Adrenal gland (tissue), 12 donors: ENCODE measurements around the gene C11orf68. TPM values are rescaled to one million over a fixed set of nuclear protein-coding genes. Genes with fewer than 3 reads are reported as not detected.

Experiments
- DNase-seq, 7 donors: peaks; one replicate each; pipeline ENCODE4 v3.0.0-alpha.2; 2019 to 2020
- H3K27ac ChIP-seq, 5 donors: fragments of 200-600 bp; sonication (generic) in 4 of 5; 1 replicate in 3 of 5; 2 replicates in 2 of 5; pipeline versions ENCODE4 v1.5.1 to v1.8.0; 2016 to 2020; ENCODE audit warnings: mild to moderate bottlenecking in 1 of 5
- H3K27me3 ChIP-seq: fragments of 200-600 bp; 2 replicates; pipeline ENCODE4 v1.8.0; 2021
- H3K36me3 ChIP-seq, 2 donors: fragments of 200-600 bp; replicated peaks in 1 of 2; 1 replicate in 1 of 2; 2 replicates in 1 of 2; pipeline versions ENCODE4 v1.5.1 to v1.8.0; 2018 to 2022
- H3K4me1 ChIP-seq, 2 donors: fragments of 200-600 bp; replicated peaks in 1 of 2; 1 replicate in 1 of 2; 2 replicates in 1 of 2; pipeline versions ENCODE4 v1.5.1 to v1.8.0; 2018 to 2021
- H3K4me3 ChIP-seq, 4 donors: fragments of 200-600 bp; sonication (generic) in 3 of 4; one replicate each; pipeline ENCODE4 v1.5.1; 2016 to 2018
- H3K9me3 ChIP-seq, 3 donors: fragments of 200-600 bp; sonication (generic) in 1 of 3; replicated peaks in 1 of 3; 1 replicate in 2 of 3; 2 replicates in 1 of 3; pipeline versions ENCODE4 v1.5.1 to v1.8.0; 2016 to 2021
- CTCF ChIP-seq, 6 experiments: fragments of 450-650 bp in 4 of 6; fragments of 200-600 bp in 2 of 6; sonication (generic) in 1 of 6; IDR thresholded peaks; 1 replicate in 5 of 6; 2 replicates in 1 of 6; pipeline versions ENCODE4 v1.5.1 to v1.8.0; 2016 to 2021; ENCODE audit warnings: antibody characterized with exemption in 6 of 6, mild to moderate bottlenecking in 2 of 6, moderate library complexity in 1 of 6
- POLR2A ChIP-seq, 2 donors: fragments of 450-650 bp; IDR thresholded peaks; one replicate each; pipeline ENCODE4 v1.6.1; 2017; ENCODE audit warnings: antibody characterized with exemption in 2 of 2, mild to moderate bottlenecking in 2 of 2, moderate library complexity in 1 of 2
- WGBS, 4 donors: extraction: QIAGEN DNeasy Blood & Tissue Kit in 2 of 4; methylation state at CpG; one replicate each; pipeline versions ENCODE4 v1.1.5 to v1.1.7; 2013 to 2017; 5-methylcytosine and 5-hydroxymethylcytosine counted together
- intact Hi-C, 2 donors: fragments of 100-400 bp; cut with DNase I; formaldehyde crosslinking; loops; one replicate each; pipeline versions ENCODE4 v1.14.1 to v1.15.0; 2022 to 2023
- polyA plus RNA-seq, 3 donors: library from polyadenylated mRNA; stranded (reverse); fragments of 200-250 nt in 2 of 3; fragments of 350-450 nt in 1 of 3; fragmentation: Illumina TruSeq in 1 of 3; extraction: RNeasy Lipid Tissue Mini Kit (QIAGEN cat#74804) in 1 of 3; gene quantifications; one replicate each; pipeline ENCODE4 v1.2.3, GENCODE V29; 2013 to 2014
- total RNA-seq, 9 donors: library from RNA; depleted of rRNA in 4 of 9; stranded (reverse); fragments of >200 nt in 4 of 9; fragments of 120-200 nt in 1 of 9; fragmentation: NEBNext Ultra II Directional in 1 of 9; extraction: Animal tissue kit (Norgen Biotek cat#: 25700) in 1 of 9; gene quantifications; one replicate each; pipeline versions ENCODE4 v1.1.0 to v1.2.4, GENCODE V29; 2013 to 2023
- donor health status: healthy with polysubstance abuse.
- donor health status: Bipolar disorder and iron deficiency.
- donor health status: DM: yes; HTN: yes; CAD: no.
- donor health status: DM: no; HTN: no; CAD: no.
- donor health status: DM: no; HTN: no; CAD: no.
- donor health status: DM: yes; HTN: yes; CAD: no.

Gene C11orf68
- total and polyA plus RNA-seq, 12 donors: 11.5 to 51.9 (median 26.9) TPM

- 81 to 84% (median 82%) methylated on average over 11 to 14 of the region's 14 CpGs for WGBS, 4 donors
- peak in 2 of 7 donors; percentile 26 to 47 for DNase-seq
- intact Hi-C loops: loop anchor here in 1 of 2 donors (5.0 kb wide), 1 partner anchor 75 kb away; the partner anchor contains the start of gene SART1
- Histone ChIP-seq H3K4me1 (peaks cover 36% of the 10 kb centered on the region in 2 donors), H3K4me3 (no peak overlapping the region), H3K9me3 (no peaks in the 10 kb centered on the region), H3K36me3 (peaks cover 0 to 42% of the 10 kb centered on the region in 2 donors), H3K27me3 (no peaks in the 10 kb centered on the region), H3K27ac (peak overlapping the region in 3 of 5 donors; percentile 95 to 99 (median 96))
- TF ChIP-seq CTCF (IDR thresholded peaks at IDR 0.05) (no peak), POLR2A (IDR thresholded peaks at IDR 0.05) (no peak)
These were observed 31.8 kb downstream of the C11orf68 start for GRCh38 chr11:65886826-65887722.

DNA sequence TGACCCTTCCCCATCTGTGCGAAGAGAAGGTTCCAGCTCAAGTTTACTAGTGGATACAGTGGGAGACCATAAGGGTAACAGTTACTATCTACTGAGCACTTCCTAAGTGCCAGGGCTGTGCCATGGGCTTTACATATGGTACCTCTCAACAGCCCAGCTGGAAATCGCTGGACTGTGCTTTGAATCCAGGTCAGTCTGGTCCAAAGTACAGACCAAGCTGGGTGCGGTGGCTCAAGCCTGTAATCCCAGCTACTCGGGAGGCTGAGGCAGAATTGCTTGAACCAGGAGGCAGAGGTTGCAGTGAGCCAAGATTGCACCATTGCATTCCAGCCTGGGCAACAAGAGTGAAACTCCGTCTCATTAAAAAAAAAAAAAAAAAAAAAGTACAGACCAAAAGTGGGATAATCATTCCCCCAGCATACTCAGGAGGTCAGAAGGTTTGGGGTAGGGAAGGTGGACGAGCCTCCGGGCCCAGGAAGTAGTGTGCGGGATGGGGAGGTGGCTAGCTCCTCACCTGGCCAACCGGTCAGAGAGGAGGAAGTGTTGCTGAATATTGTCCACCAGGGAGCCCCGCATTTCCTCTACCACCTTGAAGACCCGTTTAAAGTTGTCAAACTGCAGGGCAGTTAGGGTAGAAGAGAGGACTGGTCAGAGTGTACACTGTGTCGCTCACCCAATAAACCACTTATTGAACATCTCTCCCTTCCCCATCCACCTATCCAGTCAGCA is 32.9 kb downstream of the C11orf68 start:
- Histone ChIP-seq H3K27me3 (no peaks in the 10 kb centered on the region), H3K4me3 (no peak overlapping the region), H3K9me3 (no peaks in the 10 kb centered on the region), H3K27ac (no peak overlapping the region), H3K36me3 (peaks cover 0 to 43% of the 10 kb centered on the region in 2 donors), H3K4me1 (peaks cover 24 to 26% of the 10 kb centered on the region in 2 donors)
- no peak for DNase-seq
- TF ChIP-seq CTCF (IDR thresholded peaks at IDR 0.05) (no peak), POLR2A (IDR thresholded peaks at IDR 0.05) (no peak)
- WGBS, 4 donors: 88 to 91% (median 89%) methylated on average over 11 to 12 of the region's 12 CpGs
- intact Hi-C loops: loop anchor here (2.0 to 5.0 kb wide), 2 partner anchors 76 to 103 kb away; partner anchors contain the start of gene SART1 (in 1 of the 2)

DNA sequence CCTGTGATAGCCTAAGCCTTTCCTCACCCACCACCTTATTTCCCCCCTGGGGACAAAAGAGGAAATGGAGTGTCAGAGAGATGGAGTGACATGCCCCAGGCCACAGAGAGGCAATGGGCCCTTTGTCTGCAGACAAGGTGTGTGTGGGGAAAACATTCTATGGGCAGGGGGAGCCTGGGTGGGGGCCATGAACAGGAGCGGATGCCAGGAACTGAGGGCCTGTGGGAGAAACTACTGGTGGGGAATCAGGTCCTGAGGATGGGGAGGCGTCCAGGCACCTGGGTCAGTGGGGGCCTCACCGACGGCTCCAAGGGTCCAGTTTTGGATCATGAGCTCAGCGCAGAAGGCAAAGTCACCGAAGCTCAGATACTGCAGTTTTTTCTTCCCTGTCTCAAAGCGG is 33.6 kb downstream of the C11orf68 start:
- DNase-seq: peak in 1 of 7 donors; percentile 22
- H3K4me1 ChIP-seq: peaks cover 20 to 26% of the 10 kb centered on the region in 2 donors
- intact Hi-C loops: loop anchor here (2.0 to 5.0 kb wide), 2 partner anchors 77 to 104 kb away; partner anchors contain the start of gene SART1 (in 1 of the 2)
- H3K27me3 ChIP-seq: no peaks in the 10 kb centered on the region
- no peak overlapping the region for H3K27ac ChIP-seq
- 86 to 96% (median 90%) methylated on average over 7 of the region's 7 CpGs for WGBS, 4 donors
- H3K4me3 ChIP-seq: no peak overlapping the region
- no peak for TF ChIP-seq POLR2A (IDR thresholded peaks at IDR 0.05)
- no peak for TF ChIP-seq CTCF (IDR thresholded peaks at IDR 0.05)
- H3K9me3 ChIP-seq: no peaks in the 10 kb centered on the region
- peaks cover 0 to 43% of the 10 kb centered on the region in 2 donors for H3K36me3 ChIP-seq

GRCh38 chr11:65884716-65885092 is 34.2 kb downstream of the C11orf68 start:
- 15 to 20% (median 16%) methylated on average over 8 to 9 of the region's 9 CpGs; no CpG with 5 or more reads in 1 of the 4 donors for WGBS, 4 donors
- H3K27ac ChIP-seq: no peak overlapping the region
- TF ChIP-seq POLR2A (IDR thresholded peaks at IDR 0.05) (no peak), CTCF (IDR thresholded peaks at IDR 0.05) (peak; percentile 97 to 100 (median 98))
- peak; percentile 73 to 84 (median 79) for DNase-seq
- intact Hi-C loops: loop anchor here (2.0 to 5.0 kb wide), 3 partner anchors 78 to 104 kb away; partner anchors contain the start of gene SART1 (in 2 of the 2)
- no peaks in the 10 kb centered on the region for H3K27me3 ChIP-seq
- no peaks in the 10 kb centered on the region for H3K9me3 ChIP-seq
- H3K36me3 ChIP-seq: peaks cover 0 to 43% of the 10 kb centered on the region in 2 donors
- peaks cover 15 to 21% of the 10 kb centered on the region in 2 donors for H3K4me1 ChIP-seq
- H3K4me3 ChIP-seq: no peak overlapping the region
